ENCODE data around the gene RAI1.

DNA sequence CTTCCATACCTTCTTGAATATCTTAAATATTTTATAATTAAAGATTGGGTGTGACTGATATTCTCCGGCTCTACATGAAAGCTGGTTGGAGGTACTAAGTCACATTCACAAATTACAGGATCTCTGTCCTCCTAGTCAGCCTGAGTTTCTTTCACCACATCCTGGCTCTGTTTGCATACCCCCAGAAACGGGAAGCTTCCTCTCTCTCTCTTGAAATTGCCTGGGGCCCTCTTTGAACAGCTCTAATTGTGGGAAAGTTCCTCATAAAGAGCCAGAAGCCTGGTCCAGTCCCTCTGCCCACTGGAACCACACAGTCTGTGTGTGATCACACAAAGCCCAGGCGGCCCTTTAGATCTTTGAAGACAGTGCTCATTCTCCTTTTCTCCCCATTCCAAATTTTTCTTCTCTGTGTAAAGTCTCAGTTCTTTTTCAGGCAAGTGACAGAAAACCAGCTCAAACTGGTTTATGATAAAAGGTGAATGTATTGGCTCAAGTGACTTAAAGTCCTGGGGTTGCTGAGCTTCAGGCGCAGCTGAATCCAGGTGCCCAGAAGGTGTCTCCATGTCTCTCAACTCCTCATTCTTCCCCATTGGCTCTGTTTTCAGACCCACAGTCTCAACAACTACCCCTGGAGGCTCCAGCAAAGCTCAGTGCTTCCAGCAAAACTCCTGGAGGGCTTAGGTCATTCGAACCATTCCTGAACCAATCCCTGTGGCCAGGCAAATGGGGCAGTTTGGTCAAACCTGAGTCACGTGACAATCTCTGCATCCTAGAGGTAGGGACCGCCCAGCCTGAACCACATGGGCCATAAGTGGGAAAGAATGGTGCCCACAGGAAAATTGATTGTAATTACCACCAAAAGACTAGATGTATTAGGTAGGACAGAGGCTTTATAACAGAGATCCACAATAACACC, 8.5 kb upstream of the RAI1 start:
- no peak for TF ChIP-seq POLR2A (IDR thresholded peaks at IDR 0.05)
- TF ChIP-seq, protein P1, sequence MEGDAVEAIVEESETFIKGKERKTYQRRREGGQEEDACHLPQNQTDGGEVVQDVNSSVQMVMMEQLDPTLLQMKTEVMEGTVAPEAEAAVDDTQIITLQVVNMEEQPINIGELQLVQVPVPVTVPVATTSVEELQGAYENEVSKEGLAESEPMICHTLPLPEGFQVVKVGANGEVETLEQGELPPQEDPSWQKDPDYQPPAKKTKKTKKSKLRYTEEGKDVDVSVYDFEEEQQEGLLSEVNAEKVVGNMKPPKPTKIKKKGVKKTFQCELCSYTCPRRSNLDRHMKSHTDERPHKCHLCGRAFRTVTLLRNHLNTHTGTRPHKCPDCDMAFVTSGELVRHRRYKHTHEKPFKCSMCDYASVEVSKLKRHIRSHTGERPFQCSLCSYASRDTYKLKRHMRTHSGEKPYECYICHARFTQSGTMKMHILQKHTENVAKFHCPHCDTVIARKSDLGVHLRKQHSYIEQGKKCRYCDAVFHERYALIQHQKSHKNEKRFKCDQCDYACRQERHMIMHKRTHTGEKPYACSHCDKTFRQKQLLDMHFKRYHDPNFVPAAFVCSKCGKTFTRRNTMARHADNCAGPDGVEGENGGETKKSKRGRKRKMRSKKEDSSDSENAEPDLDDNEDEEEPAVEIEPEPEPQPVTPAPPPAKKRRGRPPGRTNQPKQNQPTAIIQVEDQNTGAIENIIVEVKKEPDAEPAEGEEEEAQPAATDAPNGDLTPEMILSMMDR (IDR thresholded peaks at IDR 0.05): no peak
